HCT116 (cell line): ENCODE measurements around the gene FGG. TPM values are rescaled to one million over a fixed set of nuclear protein-coding genes. Genes with fewer than 3 reads are reported as not detected.

ENCODE experiments used
- ATAC-seq: fragments of 200-7000 bp; cut with Tn5 transposase; 2 replicates; pipeline ENCODE4 v1.9.1; 2020; ENCODE audit warnings: mild to moderate bottlenecking, moderate library complexity
- BruUV-seq: library from RNA; stranded (reverse); fragments of 400-500 nt; replicated peaks from 2 replicates; lab custom pipeline; 2021; lab: Mats Ljungman, UMichigan
- CTCF ChIA-PET: fragments of 300-600 bp; sonication (Branson Sonifier 250); formaldehyde crosslinking; loops from one replicate; lab custom pipeline; 2021; ENCODE audit warnings: antibody characterized with exemption; lab: Charles Lee
- POLR2A ChIA-PET: fragments of 300-600, 350-600 bp; sonication (Branson Sonifier 250); formaldehyde crosslinking; loops from one replicate; lab custom pipeline; 2021; ENCODE audit warnings: antibody characterized with exemption; lab: Charles Lee
- RAD21 ChIA-PET, 2 experiments: fragments of 300-600 bp; sonication (Branson Sonifier 250); formaldehyde crosslinking; loops; one replicate each; lab custom pipeline; 2023; ENCODE audit warnings: low total read pairs in 2 of 2; ENCODE audit not compliant: uncharacterized antibody in 2 of 2, unreplicated experiment in 2 of 2, low non-redundant PET in 1 of 2; lab: Charles Lee
- DNase-seq: peaks from one replicate; pipeline ENCODE4 v3.0.0-alpha.2; 2010; ENCODE audit warnings: low read depth, low spot score
- H2AFZ ChIP-seq: fragments of 200-600 bp; shearing (Covaris generic), sonication (generic); 2 replicates; pipeline ENCODE4 v1.6.1; 2017; ENCODE audit warnings: low read depth, mixed run types, mixed read lengths, antibody characterized with exemption, low read length; ENCODE audit not compliant: poor library complexity, severe bottlenecking
- H3K27ac ChIP-seq: 2 replicates; pipeline ENCODE4 v1.5.1; 2012; ENCODE audit warnings: low read depth, low read length
- H3K27me3 ChIP-seq: fragments of 200-600 bp; sonication (generic); 2 replicates; pipeline ENCODE4 v1.6.1; 2016; ENCODE audit warnings: mixed run types, low read length, mixed read lengths; ENCODE audit not compliant: insufficient read depth
- H3K36me3 ChIP-seq, 2 experiments: fragments of 200-500 bp in 1 of 2; fragments of 200-600 bp in 1 of 2; sonication (Bioruptor generic) in 1 of 2; sonication (generic) in 1 of 2; 2 replicates each; pipeline versions ENCODE4 v1.5.1 to v1.6.1; 2014 to 2016; ENCODE audit warnings: low read length in 2 of 2, inconsistent platforms in 1 of 2, mixed read lengths in 1 of 2, mixed run types in 1 of 2; ENCODE audit not compliant: insufficient read depth in 2 of 2, control insufficient read depth in 1 of 2
- H3K4me1 ChIP-seq, 2 experiments: fragments of 200-600 bp in 1 of 2; sonication (generic) in 1 of 2; 2 replicates each; pipeline versions ENCODE4 v1.5.1 to v1.6.1; 2012 to 2017; ENCODE audit warnings: low read length in 2 of 2, inconsistent platforms in 1 of 2, mild to moderate bottlenecking in 1 of 2, mixed read lengths in 1 of 2, mixed run types in 1 of 2, moderate library complexity in 1 of 2; ENCODE audit not compliant: insufficient read depth in 2 of 2, control insufficient read depth in 1 of 2
- H3K4me2 ChIP-seq: fragments of 200-600 bp; sonication (generic); 2 replicates; pipeline ENCODE4 v1.6.1; 2017; ENCODE audit warnings: mixed run types, low read length, mixed read lengths
- H3K4me3 ChIP-seq, 2 experiments: fragments of 200-600 bp in 1 of 2; sonication (generic) in 1 of 2; replicated peaks in 1 of 2; 2 replicates each; pipeline ENCODE4 v1.5.1; 2011 to 2016; ENCODE audit warnings: low read length in 2 of 2, control low read depth in 1 of 2, low read depth in 1 of 2, mild to moderate bottlenecking in 1 of 2, mixed read lengths in 1 of 2, mixed run types in 1 of 2
- H3K79me2 ChIP-seq: fragments of 200-600 bp; sonication (generic); 2 replicates; pipeline ENCODE4 v1.6.1; 2017; ENCODE audit warnings: mild to moderate bottlenecking, mixed run types, low read length, moderate library complexity, mixed read lengths; ENCODE audit not compliant: insufficient read depth
- H3K9ac ChIP-seq: fragments of 200-600 bp; sonication (generic); 2 replicates; pipeline ENCODE4 v1.6.1; 2016; ENCODE audit warnings: low read length, mixed read lengths
- H3K9me2 ChIP-seq: fragments of 200-600 bp; sonication (generic), shearing (Covaris generic); 2 replicates; pipeline ENCODE4 v1.6.1; 2017; ENCODE audit warnings: mixed run types, mild to moderate bottlenecking, moderate library complexity; ENCODE audit not compliant: insufficient read depth
- H3K9me3 ChIP-seq, 2 experiments: fragments of 200-500 bp in 1 of 2; fragments of 200-600 bp in 1 of 2; sonication (Bioruptor generic) in 1 of 2; sonication (generic) in 1 of 2; 2 replicates each; pipeline ENCODE4 v1.6.1; 2014 to 2017; ENCODE audit warnings: low read length in 2 of 2, mixed read lengths in 2 of 2, inconsistent platforms in 1 of 2, low read depth in 1 of 2, mild to moderate bottlenecking in 1 of 2, mixed run types in 1 of 2, moderate library complexity in 1 of 2; ENCODE audit not compliant: control insufficient read depth in 1 of 2, insufficient read depth in 1 of 2
- H4K20me1 ChIP-seq: fragments of 200-600 bp; sonication (generic), shearing (Covaris generic); 2 replicates; pipeline ENCODE4 v1.6.1; 2017; ENCODE audit warnings: mixed run types, mild to moderate bottlenecking, moderate library complexity; ENCODE audit not compliant: insufficient read depth
- CBX3 ChIP-seq: IDR thresholded peaks from 2 replicates; pipeline ENCODE4 v1.6.1; 2012; ENCODE audit warnings: low read depth
- CEBPB ChIP-seq: IDR thresholded peaks from 2 replicates; pipeline ENCODE4 v1.6.1; 2012; ENCODE audit warnings: low read depth
- EGR1 ChIP-seq: IDR thresholded peaks from 2 replicates; pipeline ENCODE4 v1.6.1; 2012; ENCODE audit warnings: low read depth
- ELF1 ChIP-seq: IDR thresholded peaks from 2 replicates; pipeline ENCODE4 v1.6.1; 2012; ENCODE audit warnings: low read depth, borderline replicate concordance
- EZH2 ChIP-seq: fragments of 200-600 bp; sonication (generic); IDR thresholded peaks from 2 replicates; pipeline ENCODE4 v1.6.1; 2017; ENCODE audit warnings: antibody characterized with exemption, mixed run types
- EZH2phosphoT487 ChIP-seq: fragments of 200-600 bp; IDR thresholded peaks from 2 replicates; pipeline ENCODE4 v1.6.1; 2018; ENCODE audit warnings: antibody characterized with exemption, borderline replicate concordance
- FOSL1 ChIP-seq: IDR thresholded peaks from 2 replicates; pipeline ENCODE4 v1.6.1; 2012; ENCODE audit warnings: low read depth
- JUND ChIP-seq: IDR thresholded peaks from 2 replicates; pipeline ENCODE4 v1.6.1; 2012
- POLR2A ChIP-seq: IDR thresholded peaks from 2 replicates; pipeline ENCODE4 v1.7.0; 2011; ENCODE audit warnings: borderline replicate concordance; ENCODE audit not compliant: insufficient read depth, insufficient read length; ENCODE audit errors: extremely low read depth
- POLR2AphosphoS5 ChIP-seq: IDR thresholded peaks from 2 replicates; pipeline ENCODE4 v1.6.1; 2011; ENCODE audit warnings: mild to moderate bottlenecking, low read depth, low read length, moderate library complexity
- RAD21 ChIP-seq: IDR thresholded peaks from 2 replicates; pipeline ENCODE4 v1.6.1; 2012; ENCODE audit warnings: low read depth, mild to moderate bottlenecking
- SIN3A ChIP-seq: IDR thresholded peaks from 2 replicates; pipeline ENCODE4 v1.6.1; 2012; ENCODE audit warnings: low read depth
- SP1 ChIP-seq: IDR thresholded peaks from 2 replicates; pipeline ENCODE4 v1.6.1; 2012; ENCODE audit warnings: low read depth
- SRF ChIP-seq: IDR thresholded peaks from 2 replicates; pipeline ENCODE4 v1.6.1; 2012; ENCODE audit warnings: low read depth
- ZFX ChIP-seq: fragments of 450-650 bp; IDR thresholded peaks from 2 replicates; pipeline ENCODE4 v1.6.1; 2017
- ZNF274 ChIP-seq: fragments of 200-500 bp; sonication (Bioruptor generic); IDR thresholded peaks from 2 replicates; pipeline ENCODE4 v1.6.1; 2014; ENCODE audit warnings: mild to moderate bottlenecking, low read depth, low read length, inconsistent platforms
- intact Hi-C: fragments of 100-400 bp; cut with micrococcal nuclease; formaldehyde crosslinking; loops from 2 replicates; pipeline ENCODE4 v1.10.0; 2022
- total RNA-seq: library from RNA; stranded (reverse); gene quantifications from one replicate; pipeline ENCODE4 v1.2.1, GENCODE V29; 2021; ENCODE audit not compliant: unreplicated experiment
- TF ChIP-seq, protein P1 (sequence below): IDR thresholded peaks from 2 replicates; pipeline ENCODE4 v1.6.1; 2012; ENCODE audit warnings: low read depth
- TF ChIP-seq, protein P2 (sequence below): IDR thresholded peaks from 2 replicates; pipeline ENCODE4 v1.6.1; 2011; ENCODE audit warnings: mild to moderate bottlenecking, low read length, moderate library complexity; ENCODE audit not compliant: insufficient replicate concordance; ENCODE audit errors: extremely low read depth

Gene FGG
- total RNA-seq, 1 experiment from 2014 or later, result 2.7 TPM

GRCh38 chr4:154579927-154580326 is 32.5 kb downstream of the FGG start:
- H3K9me2 ChIP-seq, result no peaks in the 10 kb centered on the region

More at GRCh38 chr4:154579927-154580326, 32.5 kb downstream of the FGG start:
- ATAC-seq (no peak), DNase-seq (no peak)
- H3K79me2 ChIP-seq, result no peaks in the 10 kb centered on the region
- no peak overlapping the region for H3K9ac ChIP-seq
- H3K4me3 ChIP-seq, result no peak overlapping the region
- H3K9me3 ChIP-seq, result no peaks in the 10 kb centered on the region
- TF ChIP-seq ZNF274 (no peak), POLR2A (no peak), RAD21 (no peak), EZH2phosphoT487 (no peak), POLR2AphosphoS5 (no peak), SRF (no peak), SP1 (no peak), EGR1 (no peak), JUND (no peak), CEBPB (no peak), ZFX (no peak), FOSL1 (no peak), EZH2 (no peak), ELF1 (no peak), SIN3A (no peak), CBX3 (no peak)
- TF ChIP-seq, protein P1, sequence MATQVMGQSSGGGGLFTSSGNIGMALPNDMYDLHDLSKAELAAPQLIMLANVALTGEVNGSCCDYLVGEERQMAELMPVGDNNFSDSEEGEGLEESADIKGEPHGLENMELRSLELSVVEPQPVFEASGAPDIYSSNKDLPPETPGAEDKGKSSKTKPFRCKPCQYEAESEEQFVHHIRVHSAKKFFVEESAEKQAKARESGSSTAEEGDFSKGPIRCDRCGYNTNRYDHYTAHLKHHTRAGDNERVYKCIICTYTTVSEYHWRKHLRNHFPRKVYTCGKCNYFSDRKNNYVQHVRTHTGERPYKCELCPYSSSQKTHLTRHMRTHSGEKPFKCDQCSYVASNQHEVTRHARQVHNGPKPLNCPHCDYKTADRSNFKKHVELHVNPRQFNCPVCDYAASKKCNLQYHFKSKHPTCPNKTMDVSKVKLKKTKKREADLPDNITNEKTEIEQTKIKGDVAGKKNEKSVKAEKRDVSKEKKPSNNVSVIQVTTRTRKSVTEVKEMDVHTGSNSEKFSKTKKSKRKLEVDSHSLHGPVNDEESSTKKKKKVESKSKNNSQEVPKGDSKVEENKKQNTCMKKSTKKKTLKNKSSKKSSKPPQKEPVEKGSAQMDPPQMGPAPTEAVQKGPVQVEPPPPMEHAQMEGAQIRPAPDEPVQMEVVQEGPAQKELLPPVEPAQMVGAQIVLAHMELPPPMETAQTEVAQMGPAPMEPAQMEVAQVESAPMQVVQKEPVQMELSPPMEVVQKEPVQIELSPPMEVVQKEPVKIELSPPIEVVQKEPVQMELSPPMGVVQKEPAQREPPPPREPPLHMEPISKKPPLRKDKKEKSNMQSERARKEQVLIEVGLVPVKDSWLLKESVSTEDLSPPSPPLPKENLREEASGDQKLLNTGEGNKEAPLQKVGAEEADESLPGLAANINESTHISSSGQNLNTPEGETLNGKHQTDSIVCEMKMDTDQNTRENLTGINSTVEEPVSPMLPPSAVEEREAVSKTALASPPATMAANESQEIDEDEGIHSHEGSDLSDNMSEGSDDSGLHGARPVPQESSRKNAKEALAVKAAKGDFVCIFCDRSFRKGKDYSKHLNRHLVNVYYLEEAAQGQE, result no peak
- TF ChIP-seq, protein P2, sequence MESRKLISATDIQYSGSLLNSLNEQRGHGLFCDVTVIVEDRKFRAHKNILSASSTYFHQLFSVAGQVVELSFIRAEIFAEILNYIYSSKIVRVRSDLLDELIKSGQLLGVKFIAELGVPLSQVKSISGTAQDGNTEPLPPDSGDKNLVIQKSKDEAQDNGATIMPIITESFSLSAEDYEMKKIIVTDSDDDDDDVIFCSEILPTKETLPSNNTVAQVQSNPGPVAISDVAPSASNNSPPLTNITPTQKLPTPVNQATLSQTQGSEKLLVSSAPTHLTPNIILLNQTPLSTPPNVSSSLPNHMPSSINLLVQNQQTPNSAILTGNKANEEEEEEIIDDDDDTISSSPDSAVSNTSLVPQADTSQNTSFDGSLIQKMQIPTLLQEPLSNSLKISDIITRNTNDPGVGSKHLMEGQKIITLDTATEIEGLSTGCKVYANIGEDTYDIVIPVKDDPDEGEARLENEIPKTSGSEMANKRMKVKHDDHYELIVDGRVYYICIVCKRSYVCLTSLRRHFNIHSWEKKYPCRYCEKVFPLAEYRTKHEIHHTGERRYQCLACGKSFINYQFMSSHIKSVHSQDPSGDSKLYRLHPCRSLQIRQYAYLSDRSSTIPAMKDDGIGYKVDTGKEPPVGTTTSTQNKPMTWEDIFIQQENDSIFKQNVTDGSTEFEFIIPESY, result no peak
- no peak overlapping the region for H2AFZ ChIP-seq
- H3K4me2 ChIP-seq, result no peak overlapping the region
- ChIA-PET POLR2A (no interaction called here), CTCF (no interaction called here), RAD21 (no interaction called here)
- H3K27me3 ChIP-seq, result no peaks in the 10 kb centered on the region
- no TSS peak for BruUV-seq
- H3K4me1 ChIP-seq, result no peaks in the 10 kb centered on the region
- H3K27ac ChIP-seq, result no peak overlapping the region
- H4K20me1 ChIP-seq, result no peaks in the 10 kb centered on the region
- H3K36me3 ChIP-seq, result no peaks in the 10 kb centered on the region
- intact Hi-C loops, result no loop called here
